ENCODE results near the gene DNM2.
A peak's percentile ranks its signal among the peaks of the same experiment; 100 is the strongest.
"Not testable (repeated sequence)": the region's sequence is repeated elsewhere in the genome, so short reads cannot be mapped to it uniquely, and the experiment has no call there.

The DNM2 gene

GRCh38 chr19:10854350-10855089 lies 136.6 kb downstream of the DNM2 start:
- Histone ChIP-seq H3K27ac (ENCODE audit: extremely low read depth, low read depth, low read length) (no peak overlapping the region), H3K4me1 (ENCODE audit: control insufficient read depth, insufficient read depth, low read length) (no peaks in the 10 kb centered on the region), H3K4me3 (ENCODE audit: low read depth, low read length) (no peak overlapping the region), H3K36me3 (ENCODE audit: control insufficient read depth in 2 of 2, insufficient read depth in 1 of 2, low read length in 2 of 2) (no peaks in the 10 kb centered on the region), H3K9me3 (ENCODE audit: control insufficient read depth, insufficient read depth, low read depth, low read length) (no peaks in the 10 kb centered on the region)
- POLR2A ChIA-PET = interaction anchor here (0.7 to 2.3 kb wide), 2 partner anchors 14 to 19 kb away, joined by 4 to 9 read pairs; partner anchors contain the start of gene TMED1
- CTCF ChIA-PET = interaction anchor here (0.6 to 7.7 kb wide), 9 partner anchors 8 to 137 kb away, joined by 3 to 98 read pairs (median 4); partner anchors contain the start of genes DNM2 and TMED1
- TF ChIP-seq SCRT1 (tag by site-specific recombination; IDR thresholded peaks at IDR 0.05; ENCODE audit: borderline replicate concordance) (no peak), MZF1 (tag by site-specific recombination; IDR thresholded peaks at IDR 0.05; ENCODE audit: borderline replicate concordance) (peak; percentile 25; the same call in 1 of the 2 replicates), KLF7 (tag by site-specific recombination; IDR thresholded peaks at IDR 0.05; ENCODE audit: borderline replicate concordance) (no peak), ZNF580 (tag by site-specific recombination; IDR thresholded peaks at IDR 0.05) (no peak)

- no peaks in the 10 kb centered on the region for H3K4me1 ChIP-seq (ENCODE audit: control insufficient read depth, insufficient read depth, low read length)
- TF ChIP-seq CTCF (tag by site-specific recombination; IDR thresholded peaks at IDR 0.05) (peak; percentile 31; the same call in 1 of the 2 replicates), ZSCAN23 (tag by site-specific recombination; IDR thresholded peaks at IDR 0.05) (no peak)
- no peak overlapping the region for H3K4me3 ChIP-seq (ENCODE audit: low read depth, low read length)
- ChIA-PET POLR2A (interaction anchor here (1.2 to 2.3 kb wide), 2 partner anchors 20 to 21 kb away, joined by 3 to 9 read pairs; partner anchors contain the start of gene TMED1), CTCF (interaction anchor here (0.9 to 7.7 kb wide), 2 partner anchors 6 to 20 kb away, joined by 5 to 98 read pairs; partner anchors contain the start of gene TMED1)
- H3K27ac ChIP-seq (ENCODE audit: extremely low read depth, low read depth, low read length) = no peak overlapping the region
- H3K36me3 ChIP-seq (ENCODE audit: control insufficient read depth in 2 of 2, insufficient read depth in 1 of 2, low read length in 2 of 2) = no peaks in the 10 kb centered on the region
- H3K9me3 ChIP-seq (ENCODE audit: control insufficient read depth, insufficient read depth, low read depth, low read length) = no peaks in the 10 kb centered on the region
These were observed 138.1 kb downstream of the DNM2 start for GRCh38 chr19:10855879-10856522.

- ChIA-PET CTCF (interaction anchor here (0.6 to 2.1 kb wide), 3 partner anchors 9 to 161 kb away, joined by 3 to 11 read pairs (median 3); no protein-coding TSS in a partner anchor), POLR2A (interaction anchor here (0.6 to 1.2 kb wide), 2 partner anchors 21 to 1213 kb away, joined by 3 read pairs; partner anchors contain the start of gene TMED1)
- not testable (repeated sequence) for H3K4me3 ChIP-seq (ENCODE audit: low read depth, low read length); H3K27ac ChIP-seq (ENCODE audit: extremely low read depth, low read depth, low read length); H3K36me3 ChIP-seq (ENCODE audit: control insufficient read depth in 2 of 2, insufficient read depth in 1 of 2, low read length in 2 of 2); H3K4me1 ChIP-seq (ENCODE audit: control insufficient read depth, insufficient read depth, low read length); H3K9me3 ChIP-seq (ENCODE audit: control insufficient read depth, insufficient read depth, low read depth, low read length)
- TF ChIP-seq ZNF121 (tag by site-specific recombination; IDR thresholded peaks at IDR 0.05) = peak; percentile 96
These were observed 139.0 kb downstream of the DNM2 start for GRCh38 chr19:10856899-10857298.

- ChIA-PET POLR2A (no interaction called here), CTCF (interaction anchor here (0.6 to 2.6 kb wide), 21 partner anchors 8 to 418 kb away, joined by 3 to 15 read pairs (median 4); partner anchors contain the start of genes DNM2 and TMED1)
- no peaks in the 10 kb centered on the region for H3K4me1 ChIP-seq (ENCODE audit: control insufficient read depth, insufficient read depth, low read length)
- TF ChIP-seq ZNF157 (tag by site-specific recombination; IDR thresholded peaks at IDR 0.05) = no peak
- 0 out of 2 replicates have a peak, but pooled peaks have one; percentile 34 for TF ChIP-seq ZNF561 (tag by site-specific recombination; IDR thresholded peaks at IDR 0.05; ENCODE audit: borderline replicate concordance)
- no peak for TF ChIP-seq ZNF341 (tag by site-specific recombination; IDR thresholded peaks at IDR 0.05; ENCODE audit: low read depth)
- no peak for TF ChIP-seq KLF7 (tag by site-specific recombination; IDR thresholded peaks at IDR 0.05; ENCODE audit: borderline replicate concordance)
- TF ChIP-seq ZNF184 (tag by site-specific recombination; IDR thresholded peaks at IDR 0.05) = no peak
- TF ChIP-seq ZNF140 (tag by site-specific recombination; IDR thresholded peaks at IDR 0.05) = no peak
- TF ChIP-seq ZNF248 (tag by site-specific recombination; IDR thresholded peaks at IDR 0.05) = no peak
- TF ChIP-seq ZBTB49 (tag by site-specific recombination; IDR thresholded peaks at IDR 0.05; ENCODE audit: low read depth) = no peak
- TF ChIP-seq ZNF19 (tag by site-specific recombination; IDR thresholded peaks at IDR 0.05; ENCODE audit: low read depth) = no peak
- no peak for TF ChIP-seq MZF1 (tag by site-specific recombination; IDR thresholded peaks at IDR 0.05; ENCODE audit: borderline replicate concordance)
- TF ChIP-seq ZNF580 (tag by site-specific recombination; IDR thresholded peaks at IDR 0.05) = 0 out of 2 replicates have a peak, but pooled peaks have one; percentile 30
These were observed 140.4 kb downstream of the DNM2 start for GRCh38 chr19:10858204-10858828.

More at GRCh38 chr19:10858204-10858828, 140.4 kb downstream of the DNM2 start:
- Histone ChIP-seq H3K27ac (ENCODE audit: extremely low read depth, low read depth, low read length) (no peak overlapping the region), H3K9me3 (ENCODE audit: control insufficient read depth, insufficient read depth, low read depth, low read length) (no peaks in the 10 kb centered on the region), H3K36me3 (ENCODE audit: control insufficient read depth in 2 of 2, insufficient read depth in 1 of 2, low read length in 2 of 2) (no peaks in the 10 kb centered on the region), H3K4me3 (ENCODE audit: low read depth, low read length) (no peak overlapping the region)
